Esophagus squamous epithelium (tissue), 4 donors: ENCODE results near the gene CEP95.

ENCODE experiments used
- POLR2A ChIP-seq, 4 donors: fragments of 450-650 bp; IDR thresholded peaks; one replicate each; pipeline ENCODE4 v1.6.1; 2017; ENCODE audit warnings: antibody characterized with exemption in 4 of 4, mild to moderate bottlenecking in 4 of 4, moderate library complexity in 3 of 4
- TF ChIP-seq, protein P1 (sequence below), 6 experiments: fragments of 450-650 bp in 4 of 6; fragments of 200-600 bp in 2 of 6; sonication (generic) in 2 of 6; IDR thresholded peaks; one replicate each; pipeline ENCODE4 v1.5.1; 2016 to 2019; ENCODE audit warnings: antibody characterized with exemption in 6 of 6, mild to moderate bottlenecking in 4 of 6, moderate library complexity in 4 of 6

DNA sequence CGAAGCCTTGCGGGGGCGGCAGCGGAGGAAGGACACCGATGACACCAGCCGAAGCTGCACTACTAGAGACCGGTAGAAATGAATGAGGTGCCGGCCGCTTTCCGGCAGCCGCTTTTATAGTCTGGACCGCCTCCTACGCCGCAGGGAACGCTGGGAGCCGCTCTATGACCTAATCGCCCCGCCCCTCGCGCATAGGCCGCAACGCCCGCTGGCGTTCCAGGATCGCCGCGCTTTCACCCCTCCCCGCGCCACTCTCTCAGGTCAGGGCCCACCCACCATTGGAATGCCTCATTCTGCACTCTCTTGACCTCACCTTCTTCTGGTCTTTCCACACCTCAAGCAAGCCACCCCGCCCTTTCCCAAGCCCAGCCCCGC lies 589 bp upstream of the CEP95 start, which contains the start of gene DDX5:
- TF ChIP-seq, protein P1, sequence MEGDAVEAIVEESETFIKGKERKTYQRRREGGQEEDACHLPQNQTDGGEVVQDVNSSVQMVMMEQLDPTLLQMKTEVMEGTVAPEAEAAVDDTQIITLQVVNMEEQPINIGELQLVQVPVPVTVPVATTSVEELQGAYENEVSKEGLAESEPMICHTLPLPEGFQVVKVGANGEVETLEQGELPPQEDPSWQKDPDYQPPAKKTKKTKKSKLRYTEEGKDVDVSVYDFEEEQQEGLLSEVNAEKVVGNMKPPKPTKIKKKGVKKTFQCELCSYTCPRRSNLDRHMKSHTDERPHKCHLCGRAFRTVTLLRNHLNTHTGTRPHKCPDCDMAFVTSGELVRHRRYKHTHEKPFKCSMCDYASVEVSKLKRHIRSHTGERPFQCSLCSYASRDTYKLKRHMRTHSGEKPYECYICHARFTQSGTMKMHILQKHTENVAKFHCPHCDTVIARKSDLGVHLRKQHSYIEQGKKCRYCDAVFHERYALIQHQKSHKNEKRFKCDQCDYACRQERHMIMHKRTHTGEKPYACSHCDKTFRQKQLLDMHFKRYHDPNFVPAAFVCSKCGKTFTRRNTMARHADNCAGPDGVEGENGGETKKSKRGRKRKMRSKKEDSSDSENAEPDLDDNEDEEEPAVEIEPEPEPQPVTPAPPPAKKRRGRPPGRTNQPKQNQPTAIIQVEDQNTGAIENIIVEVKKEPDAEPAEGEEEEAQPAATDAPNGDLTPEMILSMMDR (IDR thresholded peaks at IDR 0.05) = no peak
- TF ChIP-seq POLR2A (IDR thresholded peaks at IDR 0.05) = peak in 3 of 4 donors; percentile 53 to 99 (median 96)
